ENCODE results near the gene ZNF169. TPM values are rescaled to one million over a fixed set of nuclear protein-coding genes. Genes with fewer than 3 reads are reported as not detected.
"Not testable (repeated sequence)": the region's sequence is repeated elsewhere in the genome, so short reads cannot be mapped to it uniquely, and the experiment has no call there.

The ZNF169 gene
- total RNA-seq, 1 donor from 2014 or later: 5.5 TPM

GRCh38 chr9:94347451-94347850 is 88.4 kb downstream of the ZNF169 start:
- not testable (repeated sequence) for DNase-seq (ENCODE audit: low spot score)

DNA sequence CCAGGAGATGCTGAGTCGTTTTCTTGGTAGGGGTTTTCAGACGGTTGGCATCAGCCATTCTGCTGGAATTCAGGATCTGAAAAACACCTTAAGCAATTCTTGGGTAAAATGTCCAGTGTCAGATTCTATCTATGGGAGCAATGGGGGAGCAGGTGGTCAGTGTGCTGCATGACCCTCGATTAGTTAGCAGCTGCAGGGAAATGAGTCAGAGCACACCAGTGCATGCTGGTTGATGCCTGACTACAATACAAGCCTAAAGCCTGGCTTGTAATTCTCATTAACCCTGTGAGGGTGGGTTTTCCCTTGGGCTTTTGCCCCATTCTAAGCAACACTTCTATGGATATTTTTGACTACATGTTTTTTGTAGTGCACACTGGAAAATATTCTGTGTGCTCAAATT is 89.7 kb downstream of the ZNF169 start:
- not testable (repeated sequence) for DNase-seq (ENCODE audit: low spot score)

Other genes with a start within 250 kb of the ZNF169 start
- gene PTPDC1, start 174.8 kb upstream of the ZNF169 start, total RNA-seq (ENCODE audit: insufficient read depth, low replicate concordance): 16.1 TPM
- not detected for gene NUTM2F, start 69.3 kb downstream of the ZNF169 start, total RNA-seq (ENCODE audit: insufficient read depth, low replicate concordance)